MM.1S (cell line): ENCODE results near the gene CATSPERB.

Experiments used
- CTCF ChIP-seq: fragments of 300-600 bp; sonication (generic); IDR thresholded peaks from 2 replicates; pipeline ENCODE4 v1.5.1; 2016; ENCODE audit warnings: antibody characterized with exemption, low read length, mixed read lengths
- EZH2 ChIP-seq: fragments of 300-600 bp; sonication (generic); optimal IDR thresholded peaks from 2 replicates; pipeline ENCODE3; 2017; ENCODE audit warnings: low read depth, mild to moderate bottlenecking, antibody characterized with exemption, low read length, mixed read lengths
- EZH2phosphoT487 ChIP-seq: fragments of 300-600 bp; sonication (generic); IDR thresholded peaks from 2 replicates; pipeline ENCODE4 v1.6.1; 2018; ENCODE audit warnings: antibody characterized with exemption, low read length

- no peak for TF ChIP-seq CTCF
- TF ChIP-seq EZH2: no peak
- no peak for TF ChIP-seq EZH2phosphoT487
Measured at GRCh38 chr14:91555531-91555930, 176.4 kb downstream of the CATSPERB start.
